NB4 (cell line): ENCODE results near the gene NNAT.
"Not testable (repeated sequence)": the region's sequence is repeated elsewhere in the genome, so short reads cannot be mapped to it uniquely, and the experiment has no call there.

Source experiments
- DNase-seq: peaks from one replicate; pipeline ENCODE4 v3.0.0; 2010; ENCODE audit warnings: low read depth
- H3K4me3 ChIP-seq: one replicate; pipeline ENCODE4 v1.5.1; 2011; ENCODE audit warnings: mild to moderate bottlenecking, low read depth, low read length, moderate library complexity
- CTCF ChIP-seq: IDR thresholded peaks from one replicate; pipeline ENCODE4 v1.5.1; 2012; ENCODE audit warnings: low read depth, low read length
- MYC ChIP-seq: IDR thresholded peaks from 2 replicates; pipeline ENCODE4 v1.6.1; 2011; ENCODE audit warnings: low read depth, low read length
- POLR2A ChIP-seq: IDR thresholded peaks from 2 replicates; pipeline ENCODE4 v1.6.1; 2011; ENCODE audit warnings: mild to moderate bottlenecking; ENCODE audit not compliant: insufficient read length; ENCODE audit errors: extremely low read depth
- TF ChIP-seq, protein P1 (sequence below): IDR thresholded peaks from 2 replicates; pipeline ENCODE4 v1.6.1; 2011; ENCODE audit warnings: low read depth, low read length

NNAT gene

GRCh38 chr20:37552415-37552814 lies 31.4 kb downstream of the NNAT start:
- no peak for DNase-seq
- TF ChIP-seq, protein P1, sequence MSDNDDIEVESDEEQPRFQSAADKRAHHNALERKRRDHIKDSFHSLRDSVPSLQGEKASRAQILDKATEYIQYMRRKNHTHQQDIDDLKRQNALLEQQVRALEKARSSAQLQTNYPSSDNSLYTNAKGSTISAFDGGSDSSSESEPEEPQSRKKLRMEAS, result no peak
- TF ChIP-seq CTCF (no peak), MYC (no peak), POLR2A (no peak)
- H3K4me3 ChIP-seq, result no peak overlapping the region

GRCh38 chr20:37554721-37555298 lies 33.8 kb downstream of the NNAT start:
- H3K4me3 ChIP-seq, DNase-seq: not testable (repeated sequence)

- TF ChIP-seq MYC, result no peak
- no peak for TF ChIP-seq POLR2A
- TF ChIP-seq CTCF, result no peak
- TF ChIP-seq, protein P1, result no peak
- no peak for DNase-seq
- no peak overlapping the region for H3K4me3 ChIP-seq
Observed at GRCh38 chr20:37556538-37556937, 35.5 kb downstream of the NNAT start.

GRCh38 chr20:37558306-37558705 lies 37.3 kb downstream of the NNAT start:
- no peak for DNase-seq
- no peak for TF ChIP-seq CTCF
- TF ChIP-seq, protein P1, result no peak
- TF ChIP-seq POLR2A, result no peak
- no peak for TF ChIP-seq MYC
- H3K4me3 ChIP-seq, result no peak overlapping the region

- no peak for TF ChIP-seq CTCF
- TF ChIP-seq MYC, result no peak
- TF ChIP-seq, protein P1, result no peak
- TF ChIP-seq POLR2A, result no peak
- no peak for DNase-seq
- H3K4me3 ChIP-seq, result no peak overlapping the region
Observed at GRCh38 chr20:37558779-37559178, 37.7 kb downstream of the NNAT start.

DNA sequence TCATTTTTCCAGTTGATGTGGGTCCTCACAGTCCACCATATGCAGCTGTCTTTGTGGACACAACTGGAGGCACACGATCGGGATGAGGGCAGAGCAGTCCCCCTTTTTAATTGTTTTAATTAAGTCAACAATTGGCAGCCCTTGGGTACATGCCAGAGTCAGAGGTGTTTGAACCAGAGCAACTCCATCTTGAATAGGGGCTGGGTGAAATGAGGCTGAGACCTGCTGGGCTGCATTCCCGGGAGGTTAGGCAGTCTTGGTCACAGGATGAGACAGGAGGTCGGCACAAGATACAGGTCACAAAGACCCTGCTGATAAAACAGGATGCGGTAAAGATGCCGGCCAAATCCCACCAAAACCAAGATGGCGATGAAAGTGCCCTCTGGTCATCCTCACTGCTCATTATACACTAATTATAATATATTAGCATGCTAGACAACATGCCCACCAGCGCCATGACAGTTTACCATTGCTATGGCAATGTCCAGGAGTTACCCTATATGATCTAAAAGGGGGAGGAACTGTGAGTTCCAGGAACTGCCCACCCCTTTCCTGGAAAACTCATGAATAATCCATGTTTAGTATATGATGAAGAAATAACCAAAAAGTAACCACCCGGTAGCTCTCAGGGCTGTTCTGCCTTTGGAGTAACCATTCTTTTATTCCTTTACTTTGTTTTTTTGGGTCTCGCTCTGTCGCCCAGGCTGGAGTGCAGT lies 38.4 kb downstream of the NNAT start:
- no peak overlapping the region for H3K4me3 ChIP-seq
- no peak for DNase-seq
- TF ChIP-seq POLR2A (no peak), MYC (no peak), CTCF (no peak)
- TF ChIP-seq, protein P1, result no peak
